Measurements from ENCODE around the gene DGCR6L.
"Not testable (repeated sequence)": the region's sequence is repeated elsewhere in the genome, so short reads cannot be mapped to it uniquely, and the experiment has no call there.

DGCR6L gene

GRCh38 chr22:20319745-20320658 is at the start of gene DGCR6L:
TSS of gene DGCR6L (minus strand) at chr22:20320060. CDS start at chr22:20319988, 72 bp downstream.
- Mint-ChIP-seq H3K4me3 (peak within 1 kb of the TSS; percentile 98), H3K27me3 (no peaks in the 10 kb centered on the region), H3K27ac (peak within 1 kb of the TSS; percentile 89), H3K4me1 (peaks cover 68% of the 10 kb centered on the region), H3K9me3 (peaks cover 3% of the 10 kb centered on the region), H3K36me3 (peaks cover 22% of the 10 kb centered on the region)
- CTCF ChIA-PET = interaction anchor here (0.6 to 1.4 kb wide), 3 partner anchors 49 to 218 kb away, joined by 3 to 5 read pairs (median 4); no protein-coding TSS in a partner anchor
- DNase-seq = peak; percentile 98

- CTCF ChIA-PET, H3K4me3 Mint-ChIP-seq, H3K27ac Mint-ChIP-seq, DNase-seq, H3K36me3 Mint-ChIP-seq, H3K9me3 Mint-ChIP-seq: not testable (repeated sequence)
- peaks cover 41% of the 10 kb centered on the region for H3K27me3 Mint-ChIP-seq
- H3K4me1 Mint-ChIP-seq = peaks cover 20% of the 10 kb centered on the region
Observed at GRCh38 chr22:20368875-20369274, 49.0 kb upstream of the DGCR6L start.

- H3K36me3 Mint-ChIP-seq, H3K27ac Mint-ChIP-seq, CTCF ChIA-PET, H3K4me3 Mint-ChIP-seq, DNase-seq, H3K9me3 Mint-ChIP-seq: not testable (repeated sequence)
- H3K27me3 Mint-ChIP-seq = peaks cover 33% of the 10 kb centered on the region
- H3K4me1 Mint-ChIP-seq = peaks cover 30% of the 10 kb centered on the region
Observed at GRCh38 chr22:20366841-20367240, 47.0 kb upstream of the DGCR6L start.

- peaks cover 27% of the 10 kb centered on the region for H3K27me3 Mint-ChIP-seq
- H3K36me3 Mint-ChIP-seq, H3K27ac Mint-ChIP-seq, H3K4me3 Mint-ChIP-seq, DNase-seq, H3K9me3 Mint-ChIP-seq, CTCF ChIA-PET: not testable (repeated sequence)
- peaks cover 24% of the 10 kb centered on the region for H3K4me1 Mint-ChIP-seq
Observed at GRCh38 chr22:20364335-20365260, 44.7 kb upstream of the DGCR6L start.

- H3K27ac Mint-ChIP-seq, DNase-seq, H3K36me3 Mint-ChIP-seq, H3K27me3 Mint-ChIP-seq, CTCF ChIA-PET, H3K4me3 Mint-ChIP-seq, H3K9me3 Mint-ChIP-seq: not testable (repeated sequence)
- peaks cover 24% of the 10 kb centered on the region for H3K4me1 Mint-ChIP-seq
Observed at GRCh38 chr22:20362403-20362802, 42.5 kb upstream of the DGCR6L start.

GRCh38 chr22:20361752-20362229 is 41.9 kb upstream of the DGCR6L start:
- CTCF ChIA-PET, H3K4me3 Mint-ChIP-seq, H3K36me3 Mint-ChIP-seq, DNase-seq, H3K27me3 Mint-ChIP-seq, H3K9me3 Mint-ChIP-seq, H3K27ac Mint-ChIP-seq: not testable (repeated sequence)
- H3K4me1 Mint-ChIP-seq = peaks cover 24% of the 10 kb centered on the region

- H3K4me3 Mint-ChIP-seq, H3K36me3 Mint-ChIP-seq, DNase-seq, CTCF ChIA-PET, H3K27ac Mint-ChIP-seq, H3K9me3 Mint-ChIP-seq, H3K27me3 Mint-ChIP-seq: not testable (repeated sequence)
- H3K4me1 Mint-ChIP-seq = peaks cover 24% of the 10 kb centered on the region
Observed at GRCh38 chr22:20360866-20361751, 41.2 kb upstream of the DGCR6L start.

- H3K27ac Mint-ChIP-seq, DNase-seq, H3K27me3 Mint-ChIP-seq, H3K36me3 Mint-ChIP-seq, CTCF ChIA-PET, H3K9me3 Mint-ChIP-seq, H3K4me3 Mint-ChIP-seq: not testable (repeated sequence)
- peaks cover 21% of the 10 kb centered on the region for H3K4me1 Mint-ChIP-seq
Observed at GRCh38 chr22:20360261-20360660, 40.4 kb upstream of the DGCR6L start.

- H3K9me3 Mint-ChIP-seq, H3K36me3 Mint-ChIP-seq, H3K4me1 Mint-ChIP-seq, H3K4me3 Mint-ChIP-seq, CTCF ChIA-PET, H3K27ac Mint-ChIP-seq, H3K27me3 Mint-ChIP-seq, DNase-seq: not testable (repeated sequence)
Observed at GRCh38 chr22:20358503-20359239, 38.8 kb upstream of the DGCR6L start.

- H3K4me1 Mint-ChIP-seq, CTCF ChIA-PET, H3K27me3 Mint-ChIP-seq, H3K9me3 Mint-ChIP-seq, DNase-seq, H3K4me3 Mint-ChIP-seq, H3K36me3 Mint-ChIP-seq, H3K27ac Mint-ChIP-seq: not testable (repeated sequence)
Observed at GRCh38 chr22:20357967-20358366, 38.1 kb upstream of the DGCR6L start.

GRCh38 chr22:20356906-20357305 is 37.0 kb upstream of the DGCR6L start:
- H3K36me3 Mint-ChIP-seq, CTCF ChIA-PET, H3K27me3 Mint-ChIP-seq, DNase-seq, H3K9me3 Mint-ChIP-seq, H3K4me3 Mint-ChIP-seq, H3K27ac Mint-ChIP-seq, H3K4me1 Mint-ChIP-seq: not testable (repeated sequence)

- H3K27ac Mint-ChIP-seq, H3K4me3 Mint-ChIP-seq, H3K9me3 Mint-ChIP-seq, DNase-seq, H3K36me3 Mint-ChIP-seq, CTCF ChIA-PET, H3K4me1 Mint-ChIP-seq, H3K27me3 Mint-ChIP-seq: not testable (repeated sequence)
Observed at GRCh38 chr22:20355939-20356636, 36.2 kb upstream of the DGCR6L start.

All from activated naive CD4-positive, alpha-beta T cell treated with anti-CD3 and anti-CD28 coated beads, Interleukin-2, amount 10 ng/mL, durations not matched to agents 7 days and 5 days (primary cell).